Renal cortex interstitium (tissue), 11 donors: Measurements from ENCODE around the gene NOC2L. TPM values are rescaled to one million over a fixed set of nuclear protein-coding genes. Genes with fewer than 3 reads are reported as not detected.
"Not testable (repeated sequence)": the region's sequence is repeated elsewhere in the genome, so short reads cannot be mapped to it uniquely, and the experiment has no call there.

Experiments
- DNase-seq, 11 donors: peaks; one replicate each; pipeline ENCODE4 v3.0.0-alpha.2; 2013; ENCODE audit warnings: low read depth in 9 of 11, low spot score in 4 of 11; ENCODE audit errors: extremely low read depth in 1 of 11
- polyA plus RNA-seq, 3 donors: library from polyadenylated mRNA; unstranded; fragments of 120-200 nt; gene quantifications; one replicate each; pipeline ENCODE4 v1.2.1, GENCODE V29; 2013; ENCODE audit not compliant: insufficient read length in 3 of 3

Gene NOC2L
- polyA plus RNA-seq, 3 donors: 52.0 to 64.3 (median 64.2) TPM

- no peak for DNase-seq
Observed at GRCh38 chr1:951364-951763, 7.7 kb downstream of the NOC2L start.

- DNase-seq: no peak
Observed at GRCh38 chr1:950881-951280, 8.2 kb downstream of the NOC2L start.

- no peak for DNase-seq
Observed at GRCh38 chr1:950268-950667, 8.8 kb downstream of the NOC2L start.

GRCh38 chr1:947958-948357 lies 11.1 kb downstream of the NOC2L start:
- no peak for DNase-seq

- not testable (repeated sequence) for DNase-seq
Observed at GRCh38 chr1:946811-947210, 12.2 kb downstream of the NOC2L start.

GRCh38 chr1:945688-946556 lies 13.1 kb downstream of the NOC2L start:
- DNase-seq: no peak

- peak in 8 of 11 donors; percentile 82 to 92 (median 86) for DNase-seq
Observed at GRCh38 chr1:944341-945325, 14.4 kb downstream of the NOC2L start.

GRCh38 chr1:943545-944340 lies 15.3 kb downstream of the NOC2L start:
- DNase-seq: no peak

- DNase-seq: no peak
Observed at GRCh38 chr1:942864-943533, 16.1 kb downstream of the NOC2L start.

- no peak for DNase-seq
Observed at GRCh38 chr1:942411-942821, 16.6 kb downstream of the NOC2L start.

GRCh38 chr1:941588-942383 lies 17.3 kb downstream of the NOC2L start:
- DNase-seq: peak in 8 of 11 donors; percentile 72 to 87 (median 80)

- DNase-seq: no peak
Observed at GRCh38 chr1:941015-941587, 18.0 kb downstream of the NOC2L start.

GRCh38 chr1:940107-941014 lies 18.7 kb downstream of the NOC2L start:
- peak in 5 of 11 donors; percentile 81 to 87 (median 83) for DNase-seq

GRCh38 chr1:939511-940106 lies 19.4 kb downstream of the NOC2L start:
- DNase-seq: no peak

- no peak for DNase-seq
Observed at GRCh38 chr1:938711-939489, 20.2 kb downstream of the NOC2L start.
